Parathyroid adenoma (tissue), 2 donors: ENCODE results near the gene HAAO.

Source experiments
- H2AFZ ChIP-seq: fragments of 300-600 bp; sonication (generic); one replicate; pipeline ENCODE4 v1.7.0; 2017; ENCODE audit warnings: antibody characterized with exemption, mild to moderate bottlenecking
- H3K27ac ChIP-seq: fragments of 300-600 bp; sonication (generic); one replicate; pipeline ENCODE4 v1.7.0; 2017
- H3K27me3 ChIP-seq: fragments of 300-600 bp; sonication (generic); one replicate; pipeline ENCODE4 v1.7.0; 2017; ENCODE audit warnings: low read length; ENCODE audit not compliant: control insufficient read depth, insufficient read depth
- H3K36me3 ChIP-seq: fragments of 300-600 bp; sonication (generic); one replicate; pipeline ENCODE4 v1.7.0; 2017; ENCODE audit warnings: low read length; ENCODE audit not compliant: control insufficient read depth, insufficient read depth
- H3K4me1 ChIP-seq: fragments of 300-600 bp; sonication (generic); one replicate; pipeline ENCODE4 v1.7.0; 2017; ENCODE audit warnings: control low read depth
- H3K4me2 ChIP-seq: fragments of 300-600 bp; sonication (generic); one replicate; pipeline ENCODE4 v1.7.0; 2017; ENCODE audit warnings: low read length
- H3K4me3 ChIP-seq: fragments of 300-600 bp; sonication (generic); one replicate; pipeline ENCODE4 v1.7.0; 2017; ENCODE audit warnings: low read depth, low read length
- H3K79me2 ChIP-seq: fragments of 300-600 bp; sonication (generic); one replicate; pipeline ENCODE4 v1.7.0; 2017; ENCODE audit warnings: control low read depth
- H3K9ac ChIP-seq: fragments of 300-600 bp; sonication (generic); one replicate; pipeline ENCODE4 v1.7.0; 2017; ENCODE audit warnings: mild to moderate bottlenecking
- H3K9me3 ChIP-seq: fragments of 300-600 bp; sonication (generic); one replicate; pipeline ENCODE4 v1.7.0; 2017; ENCODE audit warnings: low read length; ENCODE audit not compliant: control insufficient read depth
- CTCF ChIP-seq: fragments of 300-600 bp; sonication (generic); IDR thresholded peaks from one replicate; pipeline ENCODE4 v1.7.0; 2017; ENCODE audit warnings: antibody characterized with exemption, mild to moderate bottlenecking
- donor health status: primary hyperparathyroidism.

Gene HAAO

GRCh38 chr2:42809819-42810120, 17.4 kb upstream of the HAAO start:
- Histone ChIP-seq H3K27ac (peak overlapping the region; percentile 99), H3K9me3 (no peaks in the 10 kb centered on the region), H2AFZ (peak overlapping the region; percentile 79), H3K9ac (no peak overlapping the region), H3K36me3 (no peaks in the 10 kb centered on the region), H3K4me2 (peak overlapping the region; percentile 71), H3K4me3 (peak overlapping the region; percentile 58), H3K27me3 (no peaks in the 10 kb centered on the region), H3K4me1 (peaks cover 5% of the 10 kb centered on the region), H3K79me2 (no peaks in the 10 kb centered on the region)
- TF ChIP-seq CTCF = peak; percentile 13

GRCh38 chr2:42809131-42809818, 16.9 kb upstream of the HAAO start:
- no peaks in the 10 kb centered on the region for H3K27me3 ChIP-seq
- no peaks in the 10 kb centered on the region for H3K79me2 ChIP-seq
- H3K27ac ChIP-seq = peak overlapping the region; percentile 78
- no peaks in the 10 kb centered on the region for H3K36me3 ChIP-seq
- peak overlapping the region; percentile 71 for H3K4me2 ChIP-seq
- TF ChIP-seq CTCF = no peak
- H3K9ac ChIP-seq = no peak overlapping the region
- peaks cover 5% of the 10 kb centered on the region for H3K4me1 ChIP-seq
- H3K4me3 ChIP-seq = peak overlapping the region; percentile 58
- H2AFZ ChIP-seq = peak overlapping the region; percentile 79
- H3K9me3 ChIP-seq = no peaks in the 10 kb centered on the region

GRCh38 chr2:42808301-42808700, 15.9 kb upstream of the HAAO start:
- no peaks in the 10 kb centered on the region for H3K79me2 ChIP-seq
- no peak overlapping the region for H2AFZ ChIP-seq
- no peak overlapping the region for H3K4me3 ChIP-seq
- no peak for TF ChIP-seq CTCF
- no peaks in the 10 kb centered on the region for H3K27me3 ChIP-seq
- H3K9me3 ChIP-seq = no peaks in the 10 kb centered on the region
- no peaks in the 10 kb centered on the region for H3K36me3 ChIP-seq
- H3K27ac ChIP-seq = no peak overlapping the region
- peaks cover 5% of the 10 kb centered on the region for H3K4me1 ChIP-seq
- no peak overlapping the region for H3K9ac ChIP-seq
- H3K4me2 ChIP-seq = no peak overlapping the region

- H3K27ac ChIP-seq = no peak overlapping the region
- no peaks in the 10 kb centered on the region for H3K79me2 ChIP-seq
Observed at GRCh38 chr2:42806786-42807185, 14.4 kb upstream of the HAAO start.

More at GRCh38 chr2:42806786-42807185, 14.4 kb upstream of the HAAO start:
- Histone ChIP-seq H3K36me3 (no peaks in the 10 kb centered on the region), H3K9me3 (no peaks in the 10 kb centered on the region), H3K4me3 (no peak overlapping the region), H3K27me3 (no peaks in the 10 kb centered on the region), H3K9ac (no peak overlapping the region), H3K4me1 (peaks cover 5% of the 10 kb centered on the region), H2AFZ (no peak overlapping the region), H3K4me2 (no peak overlapping the region)
- TF ChIP-seq CTCF = no peak
